Spinal cord (tissue), 10 donors: ENCODE data around the gene NAA40. TPM values are rescaled to one million over a fixed set of nuclear protein-coding genes. Genes with fewer than 3 reads are reported as not detected.

Source experiments
- DNase-seq, 6 donors: peaks; one replicate each; pipeline versions ENCODE4 v3.0.0 to v3.0.0-alpha.2; 2013 to 2015; ENCODE audit warnings: low spot score in 6 of 6, low read depth in 4 of 6
- H3K27ac ChIP-seq: one replicate; pipeline ENCODE4 v1.5.1; 2013; ENCODE audit warnings: low read depth, low read length, control low read depth
- H3K27me3 ChIP-seq: one replicate; pipeline ENCODE4 v1.6.1; 2013; ENCODE audit warnings: low read length; ENCODE audit not compliant: control insufficient read depth, insufficient read depth
- H3K36me3 ChIP-seq: one replicate; pipeline ENCODE4 v1.6.1; 2013; ENCODE audit warnings: low read length; ENCODE audit not compliant: control insufficient read depth, insufficient read depth
- H3K4me1 ChIP-seq: one replicate; pipeline ENCODE4 v1.6.1; 2013; ENCODE audit warnings: low read length; ENCODE audit not compliant: control insufficient read depth, insufficient read depth
- H3K4me3 ChIP-seq: one replicate; pipeline ENCODE4 v1.5.1; 2013; ENCODE audit warnings: low read depth, low read length, control low read depth
- H3K9me3 ChIP-seq: one replicate; pipeline ENCODE4 v1.6.1; 2013; ENCODE audit warnings: low read length; ENCODE audit not compliant: control insufficient read depth, insufficient read depth
- WGBS: methylation state at CpG from one replicate; pipeline ENCODE4 v1.1.5; 2013; ENCODE audit warnings: missing lambda C conversion rate; ENCODE audit not compliant: insufficient coverage; 5-methylcytosine and 5-hydroxymethylcytosine counted together
- polyA plus RNA-seq, 2 donors: library from polyadenylated mRNA; unstranded; fragments of 120-200 nt; gene quantifications; one replicate each; pipeline ENCODE4 v1.2.1, GENCODE V29; 2013; ENCODE audit not compliant: insufficient read length in 2 of 2
- total RNA-seq, 2 donors: library from RNA; depleted of rRNA in 1 of 2; stranded (reverse); fragments of 120-200 nt in 1 of 2; fragments of >200 nt in 1 of 2; gene quantifications; one replicate each; pipeline versions ENCODE4 v1.2.3 to v1.2.4, GENCODE V29; 2013 to 2014
- donor health status: healthy.

NAA40 gene
- total and polyA plus RNA-seq, 4 donors = 11.6 to 51.3 (median 29.4) TPM

DNA sequence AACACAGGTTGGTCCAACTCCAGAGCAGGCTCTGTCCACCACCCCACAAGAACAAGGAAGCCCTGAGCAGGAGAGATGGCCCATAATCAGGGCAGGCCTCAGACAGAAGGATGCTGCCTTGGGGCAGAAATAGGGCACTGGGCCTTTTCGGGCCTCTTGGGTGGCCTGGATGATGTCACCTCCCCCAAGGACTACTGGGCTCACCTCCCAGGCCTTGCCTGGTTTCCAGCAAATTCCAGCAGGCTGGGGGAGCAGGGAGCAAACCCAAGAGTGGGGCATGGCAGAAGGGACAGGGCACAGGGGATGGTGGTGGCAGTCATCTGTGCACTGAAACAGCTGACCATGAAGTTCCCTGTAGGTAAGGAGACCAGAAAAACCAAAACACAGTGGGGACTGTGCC lies 5.3 kb upstream of the NAA40 start:
- DNase-seq = no peak

DNA sequence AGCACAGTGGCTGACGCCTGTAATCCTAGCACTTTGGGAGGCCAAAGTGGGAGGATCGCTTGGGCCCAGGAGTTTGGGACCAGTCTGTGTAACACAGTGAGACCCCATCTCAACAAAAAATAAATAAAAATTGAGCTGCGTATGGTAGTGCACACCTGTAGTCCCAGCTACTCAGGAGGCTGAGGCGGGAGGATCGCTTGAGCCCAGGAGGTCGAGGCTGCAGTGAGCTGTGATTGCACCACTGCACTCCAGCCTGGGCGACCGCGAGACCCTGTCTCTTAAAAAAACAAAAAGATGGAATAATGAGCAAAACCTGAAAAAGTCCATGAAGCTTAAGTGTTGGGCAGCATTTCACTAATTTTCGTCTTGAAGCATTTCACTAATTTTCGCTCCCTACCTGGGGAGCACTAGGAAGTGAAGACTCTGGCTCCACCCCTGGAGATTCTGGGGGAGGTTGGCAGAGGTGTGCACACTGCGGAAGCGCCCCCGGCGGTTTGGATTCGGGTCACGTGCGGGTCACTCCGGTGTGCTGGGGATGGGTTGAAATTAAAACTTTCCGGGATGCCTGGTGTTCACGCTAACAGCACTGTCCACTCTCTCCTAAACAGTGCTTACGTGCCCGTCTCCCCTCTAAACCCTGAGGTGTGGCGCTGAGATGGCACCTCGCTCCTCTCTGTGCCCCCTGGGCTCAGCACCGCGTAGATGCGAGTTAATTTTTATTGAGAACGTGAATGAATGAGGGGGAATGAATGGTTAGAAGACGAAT lies 906 bp upstream of the NAA40 start:
- Histone ChIP-seq H3K27me3 (no peaks in the 10 kb centered on the region), H3K27ac (peak overlapping the region; percentile 70), H3K36me3 (peaks cover 5% of the 10 kb centered on the region), H3K9me3 (no peaks in the 10 kb centered on the region), H3K4me1 (peaks cover 27% of the 10 kb centered on the region), H3K4me3 (peak overlapping the region; percentile 74)
- no peak for DNase-seq
- 41% methylated on average over 20 of the region's 30 CpGs for WGBS

More for the DNA sequence above, 5.3 kb upstream of the NAA40 start:
- no peak overlapping the region for H3K27ac ChIP-seq
- H3K4me3 ChIP-seq = no peak overlapping the region
- H3K4me1 ChIP-seq = peaks cover 12% of the 10 kb centered on the region
- H3K27me3 ChIP-seq = no peaks in the 10 kb centered on the region
- H3K9me3 ChIP-seq = no peaks in the 10 kb centered on the region
- no peaks in the 10 kb centered on the region for H3K36me3 ChIP-seq
- 100% methylated on average over 1 of the region's 1 CpG for WGBS

DNA sequence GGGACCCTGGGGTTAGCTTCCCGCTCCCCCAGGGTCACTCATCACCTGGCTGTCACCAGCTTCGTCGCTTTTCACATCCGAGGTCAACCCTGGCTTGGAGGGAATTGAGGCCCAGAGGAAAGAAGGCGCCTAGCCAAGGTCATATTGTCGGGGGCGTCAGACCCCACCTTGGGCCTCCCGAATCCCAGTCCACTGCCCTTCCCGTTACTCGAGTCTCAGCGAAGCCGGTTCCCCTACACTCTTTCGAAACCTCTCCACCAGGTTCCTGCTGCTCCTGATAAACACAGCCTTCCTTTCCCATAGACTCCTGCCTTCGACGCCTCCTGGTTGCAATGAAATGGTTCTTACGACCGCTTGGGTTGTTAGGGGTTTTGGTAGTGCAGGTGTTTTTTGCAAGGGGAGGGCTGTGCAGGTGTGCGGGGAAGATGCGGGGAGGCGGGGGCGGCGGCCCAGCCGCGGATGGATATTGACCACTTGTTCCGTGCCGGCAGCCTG lies 642 bp downstream of the NAA40 start:
- peak overlapping the region; percentile 74 for H3K4me3 ChIP-seq
- H3K9me3 ChIP-seq = no peaks in the 10 kb centered on the region
- no peaks in the 10 kb centered on the region for H3K27me3 ChIP-seq
- H3K27ac ChIP-seq = peak overlapping the region; percentile 78
- DNase-seq = peak in 2 of 6 donors; percentile 44 to 48
- H3K36me3 ChIP-seq = peaks cover 5% of the 10 kb centered on the region
- WGBS = 0% methylated on average over 13 of the region's 26 CpGs
- H3K4me1 ChIP-seq = peaks cover 31% of the 10 kb centered on the region

DNA sequence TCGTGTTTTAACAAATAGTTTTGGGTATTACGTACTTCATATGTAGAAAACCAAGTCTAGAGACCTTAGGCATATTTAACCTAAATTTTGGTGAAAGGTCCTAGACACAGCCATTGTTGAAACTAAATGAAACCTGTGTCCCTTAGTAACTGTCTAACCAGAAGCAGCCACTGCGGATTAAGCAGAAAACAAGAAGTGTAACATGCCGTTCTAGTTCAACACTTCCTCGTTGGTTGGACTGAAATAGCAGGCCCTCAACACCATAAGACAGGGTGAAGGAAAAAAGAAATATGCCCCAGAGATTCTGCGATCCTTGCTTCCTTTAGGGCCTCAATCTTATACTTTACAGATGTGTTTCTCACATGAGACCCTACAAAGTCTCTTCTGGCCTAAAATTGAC lies 2.0 kb downstream of the NAA40 start:
- Histone ChIP-seq H3K36me3 (peaks cover 9% of the 10 kb centered on the region), H3K27ac (no peak overlapping the region), H3K4me3 (no peak overlapping the region), H3K9me3 (no peaks in the 10 kb centered on the region), H3K27me3 (no peaks in the 10 kb centered on the region), H3K4me1 (peaks cover 45% of the 10 kb centered on the region)
- DNase-seq = no peak
- 70% methylated on average over 2 of the region's 6 CpGs for WGBS

DNA sequence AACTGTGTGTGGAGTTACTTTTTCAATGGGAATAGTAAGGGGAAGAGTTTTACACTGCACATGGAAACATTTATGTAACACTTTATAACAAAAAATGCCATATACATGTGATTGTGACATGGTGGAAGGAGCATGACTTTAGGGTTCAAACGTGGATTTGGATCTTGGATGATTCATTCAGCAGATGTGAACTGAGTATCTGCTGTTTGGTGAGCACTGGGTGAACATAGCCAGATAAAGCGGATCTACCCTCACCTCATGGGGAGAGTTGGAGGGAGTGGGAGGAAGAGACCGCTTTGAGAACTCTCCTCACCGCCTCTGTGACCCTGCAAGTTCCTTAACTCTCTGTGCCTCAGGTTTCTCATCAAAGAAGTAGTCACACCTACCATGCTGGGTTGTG lies 3.1 kb downstream of the NAA40 start:
- no peak overlapping the region for H3K27ac ChIP-seq
- no peaks in the 10 kb centered on the region for H3K9me3 ChIP-seq
- no CpG with 5 or more reads among the region's 4 CpGs for WGBS
- peaks cover 48% of the 10 kb centered on the region for H3K4me1 ChIP-seq
- H3K4me3 ChIP-seq = no peak overlapping the region
- H3K27me3 ChIP-seq = no peaks in the 10 kb centered on the region
- DNase-seq = no peak
- peaks cover 19% of the 10 kb centered on the region for H3K36me3 ChIP-seq

DNA sequence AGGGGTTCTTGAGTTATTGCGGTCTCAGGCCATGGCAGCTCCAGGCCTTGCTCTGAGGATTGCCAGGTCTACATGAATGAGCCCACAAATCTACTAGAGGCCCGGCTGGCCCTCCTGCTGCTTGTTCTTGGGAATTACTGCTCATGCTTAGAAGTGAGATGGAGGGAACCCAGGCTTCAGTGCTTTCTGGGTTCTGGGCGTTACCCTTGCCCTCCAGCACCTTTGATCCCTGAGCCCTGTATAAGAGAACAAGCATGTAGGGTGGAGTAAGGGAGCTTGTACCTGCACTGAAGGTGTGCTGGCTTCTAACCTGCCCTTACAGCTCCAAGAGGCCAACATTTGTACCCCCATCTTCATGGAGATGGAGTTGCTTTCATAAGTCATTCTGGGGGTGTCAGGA lies 4.0 kb downstream of the NAA40 start:
- no peak overlapping the region for H3K27ac ChIP-seq
- H3K4me1 ChIP-seq = peaks cover 48% of the 10 kb centered on the region
- no peaks in the 10 kb centered on the region for H3K9me3 ChIP-seq
- DNase-seq = no peak
- H3K4me3 ChIP-seq = no peak overlapping the region
- WGBS = 61% methylated on average over 2 of the region's 3 CpGs
- no peaks in the 10 kb centered on the region for H3K27me3 ChIP-seq
- H3K36me3 ChIP-seq = peaks cover 26% of the 10 kb centered on the region

DNA sequence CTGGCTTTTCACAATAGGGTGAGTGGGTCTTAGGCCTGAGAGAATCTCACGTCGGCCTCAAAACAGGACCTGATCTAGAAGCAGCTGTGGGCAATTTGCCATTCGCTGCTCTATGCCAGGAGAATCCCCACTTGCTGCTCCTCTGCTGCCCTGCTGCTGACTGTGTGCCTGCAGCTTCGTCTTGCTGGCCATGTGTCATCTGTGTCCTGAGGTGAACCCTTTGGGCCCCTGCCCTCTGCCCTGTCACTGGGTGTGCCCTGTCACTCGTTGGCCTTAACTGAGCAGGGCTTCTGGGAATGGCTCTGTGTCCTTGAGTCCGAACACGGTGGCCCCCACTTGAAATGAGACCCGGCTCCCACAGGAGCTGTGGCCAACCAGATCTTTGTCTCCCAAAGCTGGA lies 6.2 kb downstream of the NAA40 start:
- Histone ChIP-seq H3K27me3 (no peaks in the 10 kb centered on the region), H3K9me3 (no peaks in the 10 kb centered on the region), H3K4me3 (no peak overlapping the region), H3K36me3 (peaks cover 32% of the 10 kb centered on the region), H3K27ac (peak overlapping the region; percentile 33), H3K4me1 (peaks cover 33% of the 10 kb centered on the region)
- 51% methylated on average over 8 of the region's 8 CpGs for WGBS
- peak in 1 of 6 donors; percentile 43 for DNase-seq

DNA sequence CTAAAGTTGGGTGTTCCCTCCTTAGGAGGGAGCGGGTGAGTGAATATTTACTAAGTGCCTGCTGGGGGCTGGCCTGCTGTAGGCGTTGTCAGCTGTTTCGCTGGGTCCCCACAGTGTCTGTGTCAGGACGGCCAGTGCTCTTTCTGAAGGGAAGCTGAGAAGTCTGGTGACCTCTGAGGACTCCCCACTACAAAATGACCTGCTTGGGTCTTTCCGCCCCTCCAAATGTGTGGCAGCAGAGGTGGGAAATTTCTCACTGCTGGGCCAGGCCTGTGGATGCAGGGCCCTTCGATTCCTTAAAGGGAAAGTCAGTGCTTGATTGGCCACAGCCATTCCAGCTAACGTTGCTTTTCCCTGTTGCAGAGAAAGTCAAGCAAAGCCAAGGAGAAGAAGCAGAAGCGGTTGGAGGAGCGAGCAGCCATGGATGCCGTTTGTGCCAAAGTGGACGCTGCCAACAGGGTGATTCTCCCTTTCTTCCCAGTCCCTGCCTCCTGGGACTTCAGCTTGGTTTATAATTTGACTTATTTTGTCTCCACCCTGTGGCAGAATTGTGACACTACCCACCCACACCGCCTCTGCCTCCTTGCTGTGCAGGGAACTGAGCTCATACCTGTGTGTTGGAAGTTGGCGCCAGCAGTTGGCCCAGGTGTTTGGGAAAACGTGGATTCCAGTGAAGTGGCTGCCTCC lies 6.8 kb downstream of the NAA40 start:
- Histone ChIP-seq H3K4me1 (peaks cover 29% of the 10 kb centered on the region), H3K36me3 (peaks cover 38% of the 10 kb centered on the region), H3K27me3 (no peaks in the 10 kb centered on the region), H3K4me3 (no peak overlapping the region), H3K27ac (peak overlapping the region; percentile 33), H3K9me3 (no peaks in the 10 kb centered on the region)
- DNase-seq = peak; percentile 61 to 94 (median 64)
- 21% methylated on average over 11 of the region's 14 CpGs for WGBS

DNA sequence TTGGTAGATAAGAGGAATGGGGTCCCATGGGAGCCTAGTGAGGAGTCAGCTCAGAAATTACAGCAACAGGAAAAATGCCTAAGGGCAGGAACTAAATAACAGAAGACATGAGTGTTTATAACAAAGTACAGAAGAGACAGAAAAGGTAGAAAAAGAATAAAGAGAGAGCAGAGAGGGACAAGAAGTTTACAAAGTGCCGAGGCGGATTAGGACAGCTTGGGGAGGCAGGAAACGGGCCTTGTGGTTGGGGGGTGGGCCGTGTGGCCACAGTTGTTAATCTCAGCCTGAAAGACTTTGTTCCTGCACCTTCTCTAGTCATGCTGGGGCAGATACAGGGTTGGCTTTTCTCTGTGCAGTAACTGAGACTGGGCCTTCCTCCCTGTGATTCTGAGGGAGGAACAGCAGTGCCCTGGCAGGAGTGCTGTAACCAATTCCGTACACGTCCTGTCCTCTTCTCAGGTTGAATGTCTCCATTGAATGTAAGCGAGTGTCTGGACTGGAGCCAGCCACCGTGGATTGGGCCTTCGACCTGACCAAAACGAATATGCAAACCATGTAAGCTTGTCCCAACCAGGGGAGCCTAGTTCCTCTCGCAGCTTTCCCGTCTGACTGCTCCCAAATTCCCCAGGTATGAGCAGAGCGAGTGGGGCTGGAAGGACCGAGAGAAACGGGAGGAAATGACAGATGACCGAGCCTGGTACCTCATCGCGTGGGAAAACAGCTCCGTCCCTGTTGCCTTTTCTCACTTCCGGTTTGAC lies 13.2 kb downstream of the NAA40 start:
- 79% methylated on average over 20 of the region's 20 CpGs for WGBS
- Histone ChIP-seq H3K27ac (no peak overlapping the region), H3K9me3 (no peaks in the 10 kb centered on the region), H3K27me3 (no peaks in the 10 kb centered on the region), H3K4me1 (no peaks in the 10 kb centered on the region), H3K36me3 (peaks cover 69% of the 10 kb centered on the region), H3K4me3 (no peak overlapping the region)
- DNase-seq = no peak
